ENCODE measurements around the gene KERA. TPM values are rescaled to one million over a fixed set of nuclear protein-coding genes. Genes with fewer than 3 reads are reported as not detected.

KERA gene
- total and polyA plus RNA-seq, 9 donors: 0.10 to 0.13 (median 0.10) TPM; not detected in 5

DNA sequence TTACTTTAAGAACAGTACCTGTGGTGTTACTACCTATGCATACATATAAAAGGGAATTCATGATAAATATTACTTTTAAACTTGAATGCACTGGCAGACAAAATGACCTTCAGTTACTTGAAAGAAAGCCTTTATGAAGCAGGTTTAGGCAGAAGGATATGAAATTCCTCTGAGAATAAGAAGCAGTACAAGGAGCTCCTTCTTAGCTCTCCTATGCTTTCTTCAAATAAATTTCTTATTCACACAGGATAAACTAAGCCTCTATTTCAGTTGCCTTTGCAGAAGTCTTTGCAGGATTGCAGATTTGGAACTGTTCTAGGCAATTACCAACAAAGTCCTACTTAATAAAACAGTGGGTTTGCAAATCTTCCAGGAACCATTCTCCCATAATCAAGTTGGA lies 54.1 kb downstream of the KERA start:
- no peak for TF ChIP-seq EP300 (IDR thresholded peaks at IDR 0.05)
- TF ChIP-seq, protein P1, sequence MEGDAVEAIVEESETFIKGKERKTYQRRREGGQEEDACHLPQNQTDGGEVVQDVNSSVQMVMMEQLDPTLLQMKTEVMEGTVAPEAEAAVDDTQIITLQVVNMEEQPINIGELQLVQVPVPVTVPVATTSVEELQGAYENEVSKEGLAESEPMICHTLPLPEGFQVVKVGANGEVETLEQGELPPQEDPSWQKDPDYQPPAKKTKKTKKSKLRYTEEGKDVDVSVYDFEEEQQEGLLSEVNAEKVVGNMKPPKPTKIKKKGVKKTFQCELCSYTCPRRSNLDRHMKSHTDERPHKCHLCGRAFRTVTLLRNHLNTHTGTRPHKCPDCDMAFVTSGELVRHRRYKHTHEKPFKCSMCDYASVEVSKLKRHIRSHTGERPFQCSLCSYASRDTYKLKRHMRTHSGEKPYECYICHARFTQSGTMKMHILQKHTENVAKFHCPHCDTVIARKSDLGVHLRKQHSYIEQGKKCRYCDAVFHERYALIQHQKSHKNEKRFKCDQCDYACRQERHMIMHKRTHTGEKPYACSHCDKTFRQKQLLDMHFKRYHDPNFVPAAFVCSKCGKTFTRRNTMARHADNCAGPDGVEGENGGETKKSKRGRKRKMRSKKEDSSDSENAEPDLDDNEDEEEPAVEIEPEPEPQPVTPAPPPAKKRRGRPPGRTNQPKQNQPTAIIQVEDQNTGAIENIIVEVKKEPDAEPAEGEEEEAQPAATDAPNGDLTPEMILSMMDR (IDR thresholded peaks at IDR 0.05): no peak
- no peak for TF ChIP-seq POLR2A (IDR thresholded peaks at IDR 0.05)

DNA sequence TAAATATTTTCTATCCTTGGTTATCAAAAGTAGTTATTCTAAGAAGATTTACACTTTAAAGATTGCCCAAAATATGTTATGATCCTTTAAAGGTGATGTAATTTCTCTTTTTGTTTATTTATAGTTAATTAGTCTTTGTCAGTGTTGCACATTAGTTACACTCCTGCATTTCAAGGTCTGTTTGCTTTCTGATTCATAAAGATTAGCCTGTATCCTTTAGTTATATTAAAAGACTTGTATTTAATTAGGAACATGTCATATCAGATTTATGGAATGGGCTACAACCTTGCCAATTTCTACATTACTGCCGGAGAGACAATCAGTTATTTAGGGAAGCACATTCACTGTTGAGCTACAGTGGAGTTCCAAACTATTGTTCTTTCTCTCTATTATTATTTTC lies 56.5 kb downstream of the KERA start:
- 73 to 84% (median 81%) methylated on average over 1 of the region's 1 CpG for WGBS, 3 donors

More for the DNA sequence above, 54.1 kb downstream of the KERA start:
- intact Hi-C loops (cut with DNase I): no loop called here
- H3K27me3 ChIP-seq: no peaks in the 10 kb centered on the region
- H3K36me3 ChIP-seq: no peaks in the 10 kb centered on the region
- H3K27ac ChIP-seq: no peak overlapping the region
- H3K9me3 ChIP-seq: no peaks in the 10 kb centered on the region
- H3K4me1 ChIP-seq (ENCODE audit: insufficient read depth): no peaks in the 10 kb centered on the region
- no peak for DNase-seq
- H3K4me3 ChIP-seq: no peak overlapping the region

More for the DNA sequence above, 56.5 kb downstream of the KERA start:
- Histone ChIP-seq H3K9me3 (no peaks in the 10 kb centered on the region), H3K27me3 (no peaks in the 10 kb centered on the region), H3K4me3 (no peak overlapping the region), H3K27ac (no peak overlapping the region), H3K4me1 (ENCODE audit: insufficient read depth) (no peaks in the 10 kb centered on the region), H3K36me3 (no peaks in the 10 kb centered on the region)
- intact Hi-C loops (cut with DNase I): no loop called here
- no peak for DNase-seq
- TF ChIP-seq POLR2A (IDR thresholded peaks at IDR 0.05): no peak

Other genes starting within 250 kb of the KERA start
- not detected for gene CCER1, start 102.8 kb downstream of the KERA start, total RNA-seq
- gene CCER1, start 102.8 kb downstream of the KERA start, polyA plus RNA-seq: not detected
- under 1 TPM in 1 of 7 donors, not detected in 6; 0.24 TPM for gene EPYC, start 53.1 kb downstream of the KERA start, total RNA-seq
- under 1 TPM; 0.16 to 0.43 TPM for gene EPYC, start 53.1 kb downstream of the KERA start, polyA plus RNA-seq
- gene LUM, start 53.5 kb upstream of the KERA start, total RNA-seq: 100 to 1,000 TPM; 122 to 559 (median 330) TPM
- gene LUM, start 53.5 kb upstream of the KERA start, polyA plus RNA-seq: 100 to 1,000 TPM; 343 to 663 TPM
- gene DCN, start 124.8 kb upstream of the KERA start, total RNA-seq: 1,000 to 10,000 TPM; 1,911 to 4,145 (median 2,871) TPM
- gene DCN, start 124.8 kb upstream of the KERA start, polyA plus RNA-seq: 1,000 to 10,000 TPM; 2,127 to 5,778 TPM